HG03103 (cell line): ENCODE measurements around the gene HEATR9.
"Not testable (repeated sequence)": the region's sequence is repeated elsewhere in the genome, so short reads cannot be mapped to it uniquely, and the experiment has no call there.

Experiments
- ATAC-seq: cut with Tn5 transposase; IDR thresholded peaks from one replicate; pipeline ENCODE4 v1.9.1; 2021; ENCODE audit warnings: low read depth; ENCODE audit not compliant: unreplicated experiment

HEATR9 gene

GRCh38 chr17:35868737-35869136, at the start of gene HEATR9:
TSS of gene HEATR9 (minus strand) at chr17:35868891. CDS start at chr17:35868742, 149 bp downstream.
- ATAC-seq, result no peak

GRCh38 chr17:35917519-35918213, 49.0 kb upstream of the HEATR9 start:
- no peak for ATAC-seq

- no peak for ATAC-seq
Observed at GRCh38 chr17:35915153-35915964, 46.7 kb upstream of the HEATR9 start.

GRCh38 chr17:35914354-35914753, 45.7 kb upstream of the HEATR9 start:
- ATAC-seq, result no peak

GRCh38 chr17:35913609-35914008, 44.9 kb upstream of the HEATR9 start:
- ATAC-seq, result no peak

- ATAC-seq, result no peak
Observed at GRCh38 chr17:35912942-35913341, 44.3 kb upstream of the HEATR9 start.

- ATAC-seq, result no peak
Observed at GRCh38 chr17:35912339-35912912, 43.7 kb upstream of the HEATR9 start.

- no peak for ATAC-seq
Observed at GRCh38 chr17:35909408-35909807, 40.7 kb upstream of the HEATR9 start.

- no peak for ATAC-seq
Observed at GRCh38 chr17:35907691-35908090, 39.0 kb upstream of the HEATR9 start.

- no peak for ATAC-seq
Observed at GRCh38 chr17:35906926-35907637, 38.4 kb upstream of the HEATR9 start.

GRCh38 chr17:35906191-35906925, 37.7 kb upstream of the HEATR9 start:
- ATAC-seq, result no peak

- no peak for ATAC-seq
Observed at GRCh38 chr17:35903451-35903850, 34.8 kb upstream of the HEATR9 start.

GRCh38 chr17:35901631-35902175, 33.0 kb upstream of the HEATR9 start:
- ATAC-seq, result no peak

GRCh38 chr17:35900708-35901480, 32.2 kb upstream of the HEATR9 start:
- no peak for ATAC-seq

- no peak for ATAC-seq
Observed at GRCh38 chr17:35900280-35900679, 31.6 kb upstream of the HEATR9 start.

GRCh38 chr17:35898283-35899070, 29.8 kb upstream of the HEATR9 start:
- no peak for ATAC-seq

- ATAC-seq, result not testable (repeated sequence)
Observed at GRCh38 chr17:35897772-35898171, 29.1 kb upstream of the HEATR9 start.
